NCI-H82 (cell line): Measurements from ENCODE around the gene ARMC9.

Experiments used
- DNase-seq: peaks from one replicate; lab custom pipeline; 2025; lab: John Stamatoyannopoulos, UW

ARMC9 gene

GRCh38 chr2:231318436-231318835, 120.0 kb downstream of the ARMC9 start:
- no peak for DNase-seq

GRCh38 chr2:231318954-231319353, 120.5 kb downstream of the ARMC9 start:
- no peak for DNase-seq

- no peak for DNase-seq
Measured at GRCh38 chr2:231319867-231320266, 121.4 kb downstream of the ARMC9 start.

- DNase-seq: no peak
Measured at GRCh38 chr2:231321021-231321420, 122.6 kb downstream of the ARMC9 start.

GRCh38 chr2:231321556-231322334, 123.3 kb downstream of the ARMC9 start:
- no peak for DNase-seq

GRCh38 chr2:231323316-231323715, 124.9 kb downstream of the ARMC9 start:
- no peak for DNase-seq

- DNase-seq: no peak
Measured at GRCh38 chr2:231325826-231326225, 127.4 kb downstream of the ARMC9 start.

GRCh38 chr2:231326404-231326803, 128.0 kb downstream of the ARMC9 start:
- no peak for DNase-seq

- no peak for DNase-seq
Measured at GRCh38 chr2:231330311-231330710, 131.9 kb downstream of the ARMC9 start.

- no peak for DNase-seq
Measured at GRCh38 chr2:231331533-231331932, 133.1 kb downstream of the ARMC9 start.

- DNase-seq: no peak
Measured at GRCh38 chr2:231332388-231332787, 134.0 kb downstream of the ARMC9 start.

GRCh38 chr2:231332872-231333500, 134.6 kb downstream of the ARMC9 start:
- DNase-seq: no peak

- DNase-seq: no peak
Measured at GRCh38 chr2:231334179-231334930, 135.9 kb downstream of the ARMC9 start.

- DNase-seq: peak; percentile 28
Measured at GRCh38 chr2:231334981-231335380, 136.6 kb downstream of the ARMC9 start.

- no peak for DNase-seq
Measured at GRCh38 chr2:231335591-231335990, 137.2 kb downstream of the ARMC9 start.

GRCh38 chr2:231336236-231336635, 137.8 kb downstream of the ARMC9 start:
- DNase-seq: no peak

GRCh38 chr2:231336700-231337099, 138.3 kb downstream of the ARMC9 start:
- no peak for DNase-seq

- no peak for DNase-seq
Measured at GRCh38 chr2:231337807-231338759, 139.7 kb downstream of the ARMC9 start.

GRCh38 chr2:231339316-231339715, 140.9 kb downstream of the ARMC9 start:
- DNase-seq: no peak

GRCh38 chr2:231341100-231341499, 142.7 kb downstream of the ARMC9 start:
- no peak for DNase-seq

- DNase-seq: no peak
Measured at GRCh38 chr2:231342061-231342711, 143.8 kb downstream of the ARMC9 start.
